Measurements from ENCODE around the gene TECPR1.

The TECPR1 gene

DNA sequence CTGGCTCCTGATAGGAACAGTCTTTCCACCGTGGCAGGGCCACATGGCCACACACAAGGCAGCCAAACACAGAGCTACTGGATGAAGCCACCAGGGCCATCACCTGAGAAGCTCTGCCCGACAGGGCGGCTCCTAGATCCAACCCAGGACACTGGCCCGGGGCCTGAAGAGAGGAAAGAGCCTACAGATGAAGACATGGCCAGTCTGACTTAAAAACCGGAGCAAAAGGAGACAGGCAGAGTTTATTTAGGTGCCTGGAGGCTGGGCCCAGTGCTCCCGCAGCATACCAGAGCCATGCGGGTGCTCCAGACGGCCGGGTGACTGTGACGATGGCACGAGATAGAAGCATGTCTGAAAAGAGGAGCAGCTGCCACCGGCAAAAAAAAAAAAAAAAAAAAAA lies 3.9 kb downstream of the TECPR1 start:
- DNase-seq (ENCODE audit: low spot score) = no peak

DNA sequence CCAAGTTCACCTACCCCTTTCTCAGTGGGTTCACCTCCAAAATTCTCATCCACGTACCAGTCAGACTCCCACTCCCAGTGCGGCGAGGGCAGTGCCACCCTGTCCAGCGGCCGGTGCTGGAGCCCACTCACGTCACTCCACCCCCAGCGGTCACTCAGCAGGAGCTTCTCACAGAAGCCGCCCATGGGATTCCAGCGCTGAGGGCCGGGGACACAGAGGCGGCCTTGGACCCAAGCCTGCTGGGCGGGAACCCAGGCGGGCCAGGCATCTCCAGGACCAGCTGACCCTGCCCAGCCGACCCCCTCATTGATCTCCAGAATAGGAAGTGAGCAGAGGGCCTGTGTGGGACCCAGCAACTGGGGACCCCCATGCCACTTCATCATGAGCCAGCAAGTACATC lies 7.2 kb downstream of the TECPR1 start:
- DNase-seq (ENCODE audit: low spot score) = no peak

DNA sequence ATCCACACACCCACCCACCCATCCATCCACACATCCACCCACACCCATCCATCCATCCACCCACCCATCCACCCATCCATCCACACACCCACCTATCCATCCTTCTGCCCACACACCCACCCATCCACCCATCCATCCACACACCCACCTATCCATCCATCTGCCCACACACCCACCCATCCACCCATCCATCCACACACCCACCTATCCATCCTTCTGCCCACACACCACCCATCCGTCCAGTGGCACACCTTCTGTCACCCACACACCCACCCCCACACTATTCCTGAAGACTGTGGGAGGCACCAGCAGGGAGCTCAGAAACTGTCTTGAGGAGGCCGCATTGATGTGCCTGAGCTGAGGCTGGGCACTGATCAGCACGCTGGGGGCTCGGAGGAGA lies 9.1 kb downstream of the TECPR1 start:
- DNase-seq (ENCODE audit: low spot score) = no peak

DNA sequence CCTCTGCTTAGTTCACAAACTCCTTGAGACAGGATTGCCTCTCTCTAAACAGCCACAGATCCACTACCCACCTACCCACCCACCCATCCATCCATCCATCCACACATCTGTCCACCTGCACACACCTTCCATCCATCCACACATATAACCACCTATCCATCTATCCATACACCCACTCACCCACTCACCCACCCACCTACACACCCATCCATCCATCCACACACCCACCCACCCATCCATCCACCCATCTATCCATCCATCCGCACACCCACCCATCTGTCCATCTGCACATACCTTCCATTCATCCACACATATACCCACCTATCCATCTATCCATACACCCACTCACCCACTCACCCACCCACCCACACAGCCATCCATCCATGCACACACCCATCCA lies 9.7 kb downstream of the TECPR1 start:
- no peak for DNase-seq (ENCODE audit: low spot score)

DNA sequence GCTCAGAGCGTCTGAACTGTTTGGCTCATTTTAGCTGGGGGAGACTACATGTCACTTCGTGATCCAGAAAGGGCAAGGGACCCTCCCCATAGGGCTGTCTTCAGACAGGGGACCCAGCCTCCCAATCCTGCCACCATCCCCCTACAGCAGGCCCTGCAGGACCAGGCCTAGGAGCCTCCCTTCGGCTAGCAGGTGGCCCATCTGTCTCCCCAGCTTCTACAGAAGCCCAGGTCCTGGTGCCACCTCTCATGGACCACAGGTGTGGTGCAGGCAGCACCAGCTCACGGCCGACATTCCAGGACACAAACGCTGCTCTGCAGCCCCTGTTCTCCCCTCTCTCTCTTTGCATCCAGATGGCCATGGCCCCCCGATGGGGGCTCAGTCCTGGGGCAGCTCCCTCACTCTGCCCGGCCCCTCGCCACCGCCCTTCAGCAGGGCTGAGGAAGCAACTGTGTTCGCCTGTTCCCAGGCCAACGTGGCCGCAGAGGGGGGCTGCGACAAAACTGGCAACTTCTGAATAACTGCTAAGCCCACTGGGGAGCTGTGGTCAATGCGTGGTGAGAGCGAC lies 10.3 kb downstream of the TECPR1 start:
- no peak for DNase-seq (ENCODE audit: low spot score)

DNA sequence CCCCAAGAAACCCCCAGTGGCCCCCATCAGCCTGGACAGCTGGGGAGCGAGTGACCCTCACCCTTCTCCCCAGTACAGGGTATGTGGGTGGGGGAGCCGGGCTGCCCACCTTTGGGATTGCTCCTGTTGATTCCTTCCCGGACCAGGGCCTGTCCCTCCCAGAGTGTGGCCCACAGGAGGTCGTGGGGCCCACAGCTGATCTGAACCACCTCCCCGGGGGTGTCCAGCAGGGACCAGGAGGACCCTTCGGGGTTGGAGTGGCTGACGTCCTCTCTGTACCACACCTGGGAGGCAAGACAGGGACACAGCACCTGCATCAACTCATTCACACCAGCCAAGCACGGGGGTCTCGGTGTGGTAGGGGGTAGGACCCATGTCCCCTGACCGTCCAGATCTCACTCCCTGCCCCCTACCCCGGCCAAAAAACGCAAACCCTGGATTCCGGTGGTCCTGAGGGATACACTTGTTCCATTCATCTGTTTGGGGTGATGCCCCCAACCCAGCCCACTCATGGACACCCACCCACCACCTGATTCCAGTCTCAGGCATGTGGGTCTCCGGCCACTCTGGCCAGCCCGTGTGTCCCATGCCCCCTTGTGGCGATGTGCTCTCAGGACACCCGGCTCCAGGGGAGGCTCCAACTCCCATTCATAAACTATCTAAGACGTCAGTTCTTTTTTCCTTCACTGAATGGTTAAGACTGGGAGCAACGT lies 10.9 kb downstream of the TECPR1 start:
- DNase-seq (ENCODE audit: low spot score) = peak; percentile 77

DNA sequence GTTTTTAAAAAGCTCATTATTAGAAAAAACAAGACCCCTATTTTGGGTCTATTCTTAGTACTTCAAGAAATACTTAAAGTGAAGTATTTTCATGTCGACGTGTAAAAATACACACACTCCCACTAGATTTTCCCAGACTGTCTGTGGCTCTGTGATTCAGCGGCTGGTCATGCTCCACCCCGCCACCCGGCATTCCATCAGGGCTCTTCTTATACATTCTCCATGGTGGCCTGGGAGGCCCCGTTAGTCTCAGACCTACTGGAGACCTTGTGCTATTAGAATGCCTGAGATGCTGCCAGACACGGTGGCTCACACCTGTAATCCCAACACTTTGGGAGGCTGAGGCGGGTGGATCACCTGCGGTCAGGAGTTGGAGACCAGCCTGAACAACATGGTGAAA lies 13.1 kb downstream of the TECPR1 start:
- DNase-seq (ENCODE audit: low spot score) = no peak

DNA sequence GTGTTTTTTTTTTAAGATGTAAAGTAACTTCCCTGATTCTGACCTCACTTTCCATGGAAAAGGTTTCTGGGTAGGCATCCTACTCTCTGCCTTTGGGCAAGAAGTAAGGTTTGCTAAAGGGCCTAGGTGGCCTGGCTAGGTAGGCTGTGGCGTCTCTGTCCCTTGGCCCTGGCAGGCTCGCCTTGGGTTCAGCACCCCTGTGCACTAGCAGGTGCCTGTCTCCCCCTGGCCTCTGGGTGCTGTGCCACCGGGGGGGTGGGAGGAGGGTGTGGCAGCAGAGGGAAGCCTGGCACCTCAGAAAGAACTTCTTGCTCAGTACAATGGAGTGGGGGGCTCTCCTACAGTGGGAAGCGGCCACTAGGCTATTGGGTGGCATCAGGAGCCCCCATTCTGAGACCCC lies 14.0 kb downstream of the TECPR1 start:
- DNase-seq (ENCODE audit: low spot score) = peak; percentile 6

DNA sequence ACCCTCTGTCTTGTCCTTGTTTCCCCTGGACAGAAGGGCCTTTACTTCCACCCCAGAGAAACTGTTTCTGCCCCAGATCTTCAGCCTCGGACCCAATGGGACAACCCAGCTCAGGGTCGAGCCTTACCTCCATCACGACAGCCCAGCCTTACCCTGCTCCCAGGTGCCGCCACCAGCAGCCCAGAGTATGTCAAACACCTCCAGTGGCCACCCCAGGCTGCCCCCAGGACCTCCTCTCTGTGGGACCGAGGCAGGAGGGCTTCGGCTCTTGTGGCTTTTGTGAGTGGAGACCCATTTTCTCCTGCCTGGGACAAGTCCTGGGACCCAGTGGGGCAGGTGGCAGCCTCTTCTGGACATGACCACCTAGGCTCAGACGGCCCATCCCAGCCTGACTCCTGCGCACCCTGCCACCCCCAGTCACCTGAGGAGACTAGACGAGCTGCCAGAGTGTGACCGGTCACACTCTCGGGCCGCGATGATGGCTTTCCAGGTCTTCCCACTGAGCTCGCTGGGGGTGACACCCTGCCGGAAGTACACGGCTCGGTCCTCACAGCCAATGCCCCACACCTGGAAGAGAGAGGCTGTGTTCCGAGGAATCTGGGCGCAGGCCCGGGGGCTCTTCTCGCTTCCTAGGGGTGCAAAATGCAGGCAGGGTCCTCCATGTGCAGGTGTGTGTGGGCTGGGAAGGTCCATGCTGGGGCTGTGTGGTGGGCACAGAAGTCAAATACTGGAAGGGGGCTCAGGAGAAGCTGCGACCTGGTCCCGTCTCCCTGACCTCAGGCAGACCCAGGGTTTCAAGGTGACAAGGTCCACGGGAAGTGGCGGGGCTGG lies 15.5 kb downstream of the TECPR1 start:
- no peak for DNase-seq (ENCODE audit: low spot score)

DNA sequence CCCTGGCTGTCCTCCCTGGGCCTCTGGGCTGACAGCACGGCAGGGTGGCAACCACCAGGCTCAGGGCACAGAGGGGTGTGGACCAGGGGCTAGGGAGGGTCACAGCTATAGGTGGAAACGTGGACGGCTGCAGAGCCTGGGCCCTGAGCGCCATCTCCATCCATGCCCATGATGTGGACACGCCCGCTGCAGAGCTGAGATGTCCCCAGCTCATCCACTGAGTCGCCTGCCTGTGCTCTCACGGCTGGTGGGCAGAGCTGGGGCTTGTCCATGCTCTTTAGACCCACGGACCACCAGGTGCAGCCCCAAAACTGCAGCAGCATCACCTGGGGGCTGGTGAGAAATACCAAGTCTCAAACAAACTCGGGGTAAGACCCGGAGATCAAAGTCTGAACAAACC lies 16.1 kb downstream of the TECPR1 start:
- DNase-seq (ENCODE audit: low spot score) = no peak

DNA sequence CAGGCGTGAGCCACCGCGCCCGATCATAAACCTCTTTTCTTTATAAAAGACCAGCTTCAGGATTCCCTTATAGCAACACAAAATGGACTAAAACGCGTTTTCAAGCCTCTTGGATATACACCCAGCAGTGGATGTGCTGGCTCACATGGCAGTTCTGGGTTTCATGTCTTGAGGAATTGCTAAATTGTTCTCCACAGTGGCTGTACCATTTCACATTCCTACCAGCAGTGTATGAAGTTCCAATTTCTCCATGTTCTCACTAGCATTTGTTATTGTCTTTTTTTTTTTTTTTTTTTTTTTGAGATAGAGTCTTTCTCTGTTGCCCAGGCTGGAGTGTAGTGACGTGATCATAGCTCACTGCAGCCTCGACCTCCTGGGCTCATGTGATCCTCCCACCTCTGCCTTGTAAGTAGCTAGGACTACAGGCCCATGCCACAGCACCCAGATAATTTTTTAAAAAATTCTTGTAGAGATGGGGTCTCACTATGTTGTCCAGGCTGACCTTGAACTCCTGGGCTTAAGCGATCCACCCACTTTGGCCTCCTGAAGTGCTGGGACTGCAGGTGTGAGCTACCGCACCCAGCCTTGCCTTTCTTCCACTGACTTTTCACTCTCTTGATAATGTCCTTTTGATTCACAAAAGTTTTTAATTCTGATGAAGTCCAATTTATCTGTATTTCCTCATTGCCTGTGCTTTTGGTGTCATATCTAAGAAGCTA lies 17.4 kb downstream of the TECPR1 start:
- DNase-seq (ENCODE audit: low spot score) = no peak

DNA sequence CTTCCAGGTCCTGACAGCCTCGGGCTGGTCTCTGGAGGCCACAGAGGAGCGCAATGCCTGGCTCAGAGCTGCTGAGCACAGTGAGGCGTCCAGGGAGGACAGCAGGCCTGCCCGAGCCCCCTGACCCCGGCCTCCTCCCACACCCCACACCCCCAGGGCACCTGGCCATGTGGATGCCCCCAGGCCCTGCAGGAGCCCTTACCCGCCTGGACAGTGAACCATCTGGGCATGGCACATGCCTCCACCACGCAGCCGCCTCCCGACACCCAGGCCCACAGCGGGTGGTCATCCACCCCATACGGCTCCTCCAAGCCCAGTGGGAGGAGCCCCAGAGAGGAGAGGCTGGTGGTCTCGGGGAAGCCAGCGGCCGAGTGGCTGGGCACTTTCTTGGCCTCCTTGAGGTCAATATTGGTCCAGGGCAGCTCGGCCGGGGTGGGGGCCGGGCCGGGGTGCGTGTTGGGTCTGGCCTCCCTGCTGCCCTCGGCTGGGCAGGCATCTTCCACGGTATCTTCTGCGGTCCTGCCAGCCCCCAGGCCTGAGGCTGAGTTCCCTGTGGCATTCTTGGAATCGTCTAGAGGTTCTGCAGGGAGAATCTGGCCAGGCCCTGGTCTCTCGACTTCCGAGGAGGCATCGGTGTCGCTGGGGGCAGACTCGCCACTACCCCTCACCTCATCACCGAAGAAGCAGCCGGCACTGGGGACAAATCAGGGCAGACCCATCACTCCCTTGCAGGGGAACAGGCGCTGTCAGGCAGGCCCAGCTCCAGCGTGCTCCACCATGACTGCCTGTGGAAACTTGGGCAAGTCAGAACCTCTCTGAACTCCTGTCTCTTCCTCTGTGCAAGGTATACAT lies 18.6 kb downstream of the TECPR1 start:
- no peak for DNase-seq (ENCODE audit: low spot score)

DNA sequence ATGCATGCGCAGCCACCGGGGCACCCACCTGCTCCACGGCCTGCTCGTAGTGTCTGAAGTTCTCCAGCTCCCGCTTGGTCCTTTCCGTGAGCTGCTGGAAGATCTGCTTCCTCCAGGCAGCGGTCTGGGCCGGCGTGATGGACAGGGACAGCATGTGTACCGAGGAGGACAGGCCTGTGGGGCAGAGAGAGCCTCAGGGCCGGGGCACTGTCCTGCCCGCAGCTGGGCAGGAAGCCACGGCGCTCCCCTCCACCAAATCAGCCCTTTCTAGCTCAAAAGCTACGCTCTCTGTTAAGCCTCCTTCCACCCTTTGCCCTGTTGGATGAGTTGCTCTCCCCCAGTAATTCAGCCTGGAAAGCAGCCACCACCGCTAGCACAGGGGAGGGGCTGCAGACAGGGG lies 19.2 kb downstream of the TECPR1 start:
- DNase-seq (ENCODE audit: low spot score) = no peak

DNA sequence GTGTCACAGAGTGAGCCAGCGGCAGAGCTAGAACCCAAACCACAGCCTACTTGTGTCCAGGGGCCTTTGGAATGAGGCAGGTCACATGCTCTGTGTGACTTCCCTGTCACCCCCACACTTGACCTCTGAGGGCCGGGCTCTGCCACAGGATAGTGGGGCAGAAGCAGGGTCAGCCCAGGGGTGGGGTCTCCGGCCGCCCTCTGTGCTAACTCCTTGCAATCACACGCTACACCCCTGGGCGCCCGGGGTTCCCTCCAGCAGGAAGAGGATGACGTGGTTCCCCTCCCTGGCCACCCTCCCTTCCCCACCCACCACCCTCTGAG lies 19.8 kb downstream of the TECPR1 start:
- DNase-seq (ENCODE audit: low spot score) = no peak

DNA sequence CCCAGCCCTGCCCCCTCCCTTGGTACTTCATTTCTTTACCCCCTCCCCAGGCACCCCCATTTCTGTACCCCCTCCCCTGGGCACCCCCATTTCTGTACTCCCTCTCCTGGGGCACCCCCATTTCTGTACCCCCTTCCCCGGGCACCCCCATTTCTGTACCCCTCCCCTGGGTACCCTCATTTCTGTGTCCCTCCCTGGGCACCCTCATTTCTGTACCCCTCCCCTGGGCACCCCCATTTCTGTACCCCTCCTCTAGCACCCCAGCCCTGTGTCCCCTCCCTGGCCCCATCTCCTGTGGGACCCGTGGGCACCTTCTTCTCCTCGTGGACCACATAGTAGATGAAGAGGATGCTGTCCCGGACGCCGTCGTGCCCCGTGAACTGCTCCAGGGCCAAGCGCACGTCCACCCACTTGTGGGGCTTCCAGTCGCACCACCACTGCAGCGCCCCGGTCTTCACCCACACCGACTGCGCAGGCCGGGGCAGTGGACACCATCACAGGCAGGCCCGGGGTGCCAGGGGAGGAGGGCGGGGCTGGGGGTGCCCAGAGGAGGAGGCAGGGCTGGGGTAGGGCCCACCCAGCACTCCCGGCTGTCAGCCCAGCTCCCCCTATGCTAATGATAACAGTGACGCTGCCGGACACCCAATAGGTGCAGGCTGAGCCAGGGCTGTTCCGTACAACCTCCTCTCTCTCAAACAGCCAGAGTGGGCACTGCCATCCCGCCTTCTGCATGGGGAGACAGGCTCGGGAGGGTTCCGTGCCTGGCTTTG lies 20.4 kb downstream of the TECPR1 start:
- no peak for DNase-seq (ENCODE audit: low spot score)

DNA sequence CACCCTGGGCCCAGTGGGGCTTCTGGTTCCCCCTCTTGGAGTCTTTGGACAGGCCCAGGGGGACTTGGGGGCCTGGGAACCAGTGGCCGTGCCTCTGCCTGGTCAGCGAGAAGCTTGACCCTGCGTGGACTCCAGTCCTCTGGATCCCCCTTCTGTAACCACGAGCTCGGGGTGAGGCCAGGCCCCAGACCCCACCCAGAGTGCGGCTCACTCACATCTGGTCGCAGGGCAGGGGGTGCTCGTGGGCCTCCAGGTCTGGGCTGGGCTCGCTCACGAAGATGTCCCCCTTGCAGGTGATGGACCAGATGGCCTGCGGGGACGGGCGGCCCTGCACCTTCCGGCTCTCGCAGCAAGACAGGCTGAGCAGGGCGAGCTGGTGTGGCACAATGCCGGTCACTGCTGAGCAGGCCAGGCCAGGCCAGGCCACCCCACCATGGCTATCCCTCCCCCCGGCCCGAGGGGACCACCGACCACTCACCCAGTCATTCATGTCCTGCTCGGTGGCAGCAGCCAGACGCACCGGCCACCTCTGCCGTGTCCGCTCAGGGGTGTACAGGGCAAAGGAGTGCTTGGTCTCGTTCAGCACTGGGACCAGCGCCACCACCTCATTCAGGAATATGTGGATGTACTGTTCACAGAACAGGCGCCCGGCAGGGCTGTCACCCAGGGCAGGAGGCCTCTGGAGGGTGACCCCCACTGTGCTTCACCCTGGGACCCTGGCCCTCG lies 21.1 kb downstream of the TECPR1 start:
- no peak for DNase-seq (ENCODE audit: low spot score)

DNA sequence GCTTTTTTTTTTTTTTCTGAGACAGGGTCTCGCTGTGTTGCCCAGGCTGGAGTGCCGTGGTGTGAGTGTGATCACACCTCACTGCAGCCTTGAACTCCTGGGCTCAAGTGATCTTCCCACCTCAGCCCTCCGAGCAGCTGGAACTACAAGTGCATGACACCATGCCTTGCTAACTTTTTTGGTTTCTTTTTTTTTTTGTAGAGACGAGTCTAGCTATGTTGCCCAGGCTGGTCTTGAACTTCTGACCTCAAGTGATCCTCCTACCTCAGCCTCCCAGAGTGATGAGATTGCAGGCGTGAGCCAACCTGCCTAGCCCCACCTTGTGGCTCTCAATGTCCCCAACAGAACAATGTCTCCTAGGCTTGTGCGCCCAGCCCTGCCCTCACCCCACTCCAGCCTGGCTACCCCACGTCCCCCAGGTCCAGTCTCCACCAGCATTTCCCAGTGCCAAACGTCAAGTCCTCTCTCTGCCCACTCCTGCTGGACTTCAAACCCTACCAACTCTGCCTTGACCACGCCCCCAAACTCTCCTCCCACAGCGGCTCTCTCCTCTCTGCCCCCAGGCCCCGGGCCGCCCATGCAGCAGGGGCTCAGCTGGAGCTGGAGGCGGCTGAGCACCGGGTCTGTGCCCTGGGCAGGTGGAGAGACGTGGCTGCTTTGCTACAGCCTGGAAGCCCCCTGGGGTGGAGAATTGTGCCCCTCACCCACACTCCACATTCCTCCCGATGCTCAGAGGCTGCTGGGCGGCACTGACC lies 21.9 kb downstream of the TECPR1 start:
- DNase-seq (ENCODE audit: low spot score) = no peak

DNA sequence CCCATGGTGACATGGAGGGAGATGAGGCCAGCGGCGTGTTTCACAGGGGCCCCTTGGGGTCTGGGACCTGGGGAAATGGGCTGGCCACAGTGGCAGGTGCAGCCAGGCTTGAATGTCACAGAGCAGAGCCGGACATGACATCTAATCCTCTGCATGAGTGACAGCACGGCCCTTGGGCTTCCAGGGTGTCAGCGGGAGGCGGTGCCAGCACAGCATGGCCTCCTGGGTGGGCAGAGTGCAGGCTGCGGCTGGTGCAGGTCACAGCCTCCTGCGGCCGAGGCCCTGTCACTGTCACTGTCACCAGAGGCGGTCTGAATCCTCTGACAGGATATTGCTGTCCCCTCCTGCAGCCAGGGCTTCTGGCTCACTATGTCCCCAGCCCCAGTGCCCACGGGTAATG lies 22.6 kb downstream of the TECPR1 start:
- DNase-seq (ENCODE audit: low spot score) = no peak

DNA sequence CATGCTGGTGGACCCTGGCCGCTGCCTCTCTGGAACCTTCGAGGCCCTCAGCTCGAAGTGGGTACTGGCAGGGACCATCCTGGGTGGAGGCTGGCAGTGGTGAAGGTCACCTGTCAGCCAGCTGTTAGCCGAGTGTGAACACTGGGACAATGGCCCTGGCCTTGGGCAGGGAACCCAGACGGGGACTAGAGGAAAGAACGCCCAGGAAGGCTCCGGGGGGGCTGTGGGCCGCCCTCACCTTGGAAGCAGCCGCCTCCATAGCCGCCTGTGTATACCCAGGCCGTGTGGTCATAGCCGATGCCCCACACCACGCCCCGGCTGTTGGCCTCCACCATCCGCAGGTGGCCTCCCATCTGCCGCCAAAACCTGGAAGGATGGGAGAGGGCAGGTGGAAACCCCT lies 23.2 kb downstream of the TECPR1 start:
- DNase-seq (ENCODE audit: low spot score) = no peak

DNA sequence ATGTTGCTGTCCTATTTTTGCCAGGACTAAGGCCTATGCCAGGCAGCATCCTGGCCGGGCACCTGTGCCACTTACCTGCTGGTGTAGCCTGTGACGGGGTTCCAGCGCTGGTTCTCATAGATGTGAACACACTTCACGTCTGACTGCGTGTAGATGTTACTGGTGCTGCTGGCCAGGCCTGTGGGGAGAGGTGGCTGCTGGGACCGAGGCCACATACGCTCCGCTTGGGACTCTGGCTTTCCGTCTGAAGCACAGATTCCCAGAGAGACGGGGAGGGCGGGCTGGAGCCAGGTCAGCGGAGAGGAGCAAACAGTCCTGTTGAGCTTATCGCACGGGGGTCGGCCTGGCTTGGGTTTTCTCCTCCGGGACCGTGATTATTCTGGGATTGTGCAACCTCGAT lies 24.1 kb downstream of the TECPR1 start:
- DNase-seq (ENCODE audit: low spot score) = no peak
